Right hindlimb (tissue), 1 donor: Measurements from ENCODE around the gene ZNFX1.

ENCODE experiments used
- DNase-seq: peaks from one replicate; pipeline ENCODE4 v3.0.0-alpha.2; 2018

ZNFX1 gene

GRCh38 chr20:49291200-49291599, 13.3 kb upstream of the ZNFX1 start:
- no peak for DNase-seq

- DNase-seq: no peak
Observed at GRCh38 chr20:49290608-49291191, 12.8 kb upstream of the ZNFX1 start.

GRCh38 chr20:49288784-49289696, 11.2 kb upstream of the ZNFX1 start:
- DNase-seq: no peak

- no peak for DNase-seq
Observed at GRCh38 chr20:49288250-49288751, 10.4 kb upstream of the ZNFX1 start.

GRCh38 chr20:49287555-49288249, 9.8 kb upstream of the ZNFX1 start:
- no peak for DNase-seq

- DNase-seq: no peak
Observed at GRCh38 chr20:49286689-49287551, 9.1 kb upstream of the ZNFX1 start.

GRCh38 chr20:49285813-49286494, 8.1 kb upstream of the ZNFX1 start:
- DNase-seq: no peak

GRCh38 chr20:49285233-49285668, 7.4 kb upstream of the ZNFX1 start:
- no peak for DNase-seq

GRCh38 chr20:49284818-49285217, 7.0 kb upstream of the ZNFX1 start:
- no peak for DNase-seq

- DNase-seq: no peak
Observed at GRCh38 chr20:49283703-49284625, 6.1 kb upstream of the ZNFX1 start.

GRCh38 chr20:49283176-49283702, 5.4 kb upstream of the ZNFX1 start:
- DNase-seq: no peak

- no peak for DNase-seq
Observed at GRCh38 chr20:49282584-49283171, 4.8 kb upstream of the ZNFX1 start.

GRCh38 chr20:49281913-49282467, 4.1 kb upstream of the ZNFX1 start:
- no peak for DNase-seq

- DNase-seq: no peak
Observed at GRCh38 chr20:49281059-49281912, 3.4 kb upstream of the ZNFX1 start.

GRCh38 chr20:49280463-49281058, 2.7 kb upstream of the ZNFX1 start:
- no peak for DNase-seq

GRCh38 chr20:49279677-49280462, 2.0 kb upstream of the ZNFX1 start:
- no peak for DNase-seq
